ENCODE measurements around the gene DNM3. TPM values are rescaled to one million over a fixed set of nuclear protein-coding genes. Genes with fewer than 3 reads are reported as not detected.
A peak's percentile ranks its signal among the peaks of the same experiment; 100 is the strongest.

DNM3 gene
- total RNA-seq, 8 experiments from 2014 or later, result 6.1 to 29.1 (median 13.5) TPM

DNA sequence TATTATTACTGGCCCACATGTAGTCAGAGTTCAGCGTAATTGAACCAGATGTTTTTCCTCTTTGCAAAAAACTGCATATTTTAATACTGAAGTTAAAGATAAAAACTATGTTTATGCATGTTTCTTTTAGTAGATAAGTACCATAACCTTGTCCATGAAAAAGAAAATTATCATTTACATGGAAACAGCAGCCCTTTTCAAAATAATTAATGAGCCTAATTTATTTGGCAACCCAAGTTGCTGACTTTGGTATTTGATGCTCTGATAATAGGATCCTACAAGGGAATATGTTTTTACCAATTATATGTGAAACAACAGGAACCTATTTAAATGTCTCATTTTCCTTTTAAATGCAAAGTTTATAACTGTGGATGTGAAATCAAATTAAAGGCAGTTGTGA lies 297.9 kb downstream of the DNM3 start:
- in situ Hi-C loops (cut with MboI; ENCODE audit: low pct_unique_long_range_greater_than_20kb in 2 of 9, low sequenced_read_pairs in 9 of 9, unreplicated experiment in 9 of 9), result loop anchor here in 2 of 9 experiments (25.0 kb wide), 1 partner anchor 248 kb away; no protein-coding TSS in a partner anchor
- peaks cover 6 to 8% of the 10 kb centered on the region in 2 donors for H3K4me1 ChIP-seq (replicated peaks in 1 of 2)
- 0 to 100% (median 54%) methylated on average over 1 of the region's 1 CpG; no CpG with 5 or more reads in 2 of the 10 experiments for WGBS, 10 experiments
- no peak overlapping the region for H3K4me3 ChIP-seq
- no peak for ATAC-seq (replicated peaks in 6 of 8)
- no peak overlapping the region for H3K27ac ChIP-seq

- in situ Hi-C loops (cut with MboI; ENCODE audit: low pct_unique_long_range_greater_than_20kb in 2 of 9, low sequenced_read_pairs in 9 of 9, unreplicated experiment in 9 of 9), result loop anchor here in 2 of 9 experiments (25.0 kb wide), 1 partner anchor 247 kb away; no protein-coding TSS in a partner anchor
Measured at GRCh38 chr1:172140072-172140471, 298.8 kb downstream of the DNM3 start.

GRCh38 chr1:172140591-172140990 lies 299.3 kb downstream of the DNM3 start:
- Histone ChIP-seq H3K4me1 (replicated peaks in 1 of 2) (peaks cover 6 to 8% of the 10 kb centered on the region in 2 donors), H3K27ac (no peak overlapping the region), H3K4me3 (no peak overlapping the region)
- no peak for ATAC-seq (replicated peaks in 6 of 8)
- in situ Hi-C loops (cut with MboI; ENCODE audit: low pct_unique_long_range_greater_than_20kb in 2 of 9, low sequenced_read_pairs in 9 of 9, unreplicated experiment in 9 of 9), result loop anchor here in 2 of 9 experiments (25.0 kb wide), 1 partner anchor 247 kb away; no protein-coding TSS in a partner anchor

More at GRCh38 chr1:172140072-172140471, 298.8 kb downstream of the DNM3 start:
- no peak for ATAC-seq (replicated peaks in 6 of 8)
- H3K4me3 ChIP-seq, result no peak overlapping the region
- peaks cover 6 to 8% of the 10 kb centered on the region in 2 donors for H3K4me1 ChIP-seq (replicated peaks in 1 of 2)
- no peak overlapping the region for H3K27ac ChIP-seq
- 22 to 96% (median 91%) methylated on average over 3 of the region's 3 CpGs for WGBS, 10 experiments

DNA sequence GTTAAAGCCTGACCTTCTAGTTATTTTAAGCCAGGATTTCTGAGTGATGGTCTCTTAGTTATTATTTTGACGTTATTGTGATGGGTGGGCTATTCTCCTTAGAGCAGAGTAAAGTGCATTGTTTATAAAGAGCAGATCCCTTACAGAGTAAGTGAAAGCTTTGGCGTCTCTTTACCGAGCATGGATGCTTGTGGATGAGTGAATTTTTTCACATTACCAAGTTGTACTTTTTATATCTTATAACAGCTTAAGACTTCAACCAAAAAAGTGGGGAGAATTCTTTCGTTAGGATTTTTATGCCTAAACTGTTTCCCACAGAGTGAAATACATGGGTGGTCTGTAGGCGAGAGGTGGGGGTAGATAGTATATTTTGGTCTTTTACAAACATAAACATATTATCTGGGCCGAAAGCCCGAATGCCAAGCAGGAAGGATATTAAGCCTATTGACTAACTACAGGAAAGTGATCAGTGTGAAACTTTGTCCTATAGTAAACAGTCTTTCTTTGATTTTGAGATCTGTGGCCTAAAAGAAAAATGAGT lies 300.1 kb downstream of the DNM3 start:
- peaks cover 6 to 8% of the 10 kb centered on the region in 2 donors for H3K4me1 ChIP-seq (replicated peaks in 1 of 2)
- WGBS, 10 experiments, result 3 to 71% (median 43%) methylated on average over 2 to 7 of the region's 7 CpGs
- no peak overlapping the region for H3K27ac ChIP-seq
- no peak overlapping the region for H3K4me3 ChIP-seq
- in situ Hi-C loops (cut with MboI; ENCODE audit: low pct_unique_long_range_greater_than_20kb in 2 of 9, low sequenced_read_pairs in 9 of 9, unreplicated experiment in 9 of 9), result loop anchor here in 2 of 9 experiments (25.0 kb wide), 1 partner anchor 246 kb away; no protein-coding TSS in a partner anchor
- ATAC-seq (replicated peaks in 6 of 8), result no peak

DNA sequence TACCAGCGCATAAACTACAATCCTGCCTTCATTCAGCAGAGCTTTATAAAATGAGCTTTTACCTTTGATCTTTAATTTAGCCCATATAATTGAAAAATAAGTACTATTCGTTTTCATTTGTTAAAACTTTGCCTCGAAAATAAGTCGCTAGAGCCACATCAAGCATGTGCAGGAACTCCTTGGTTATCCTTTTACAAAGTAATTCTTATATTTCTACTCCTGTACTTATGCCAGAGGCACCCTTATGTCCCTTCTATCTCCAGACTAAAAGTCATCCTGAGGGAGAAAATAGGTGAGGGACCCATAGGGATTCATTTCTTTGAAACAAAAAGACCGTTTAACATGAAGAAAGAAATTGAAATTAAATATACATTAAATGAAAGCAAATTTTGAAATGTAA lies 301.0 kb downstream of the DNM3 start:
- no peak for ATAC-seq (replicated peaks in 6 of 8)
- WGBS, 10 experiments, result 6 to 93% (median 75%) methylated on average over 2 to 5 of the region's 5 CpGs
- Histone ChIP-seq H3K27ac (no peak overlapping the region), H3K4me1 (replicated peaks in 1 of 2) (peaks cover 6 to 8% of the 10 kb centered on the region in 2 donors), H3K4me3 (no peak overlapping the region)
- in situ Hi-C loops (cut with MboI; ENCODE audit: low pct_unique_long_range_greater_than_20kb in 2 of 9, low sequenced_read_pairs in 9 of 9, unreplicated experiment in 9 of 9), result loop anchor here in 2 of 9 experiments (25.0 kb wide), 1 partner anchor 245 kb away; no protein-coding TSS in a partner anchor

- peak in 1 of 8 experiments; percentile 32 for ATAC-seq (replicated peaks in 6 of 8)
- in situ Hi-C loops (cut with MboI; ENCODE audit: low pct_unique_long_range_greater_than_20kb in 2 of 9, low sequenced_read_pairs in 9 of 9, unreplicated experiment in 9 of 9), result loop anchor here in 2 of 9 experiments (25.0 kb wide), 1 partner anchor 244 kb away; no protein-coding TSS in a partner anchor
- Histone ChIP-seq H3K27ac (no peak overlapping the region), H3K4me1 (replicated peaks in 1 of 2) (peaks cover 6 to 8% of the 10 kb centered on the region in 2 donors), H3K4me3 (no peak overlapping the region)
- WGBS, 10 experiments, result 0 to 63% (median 11%) methylated on average over 1 to 3 of the region's 3 CpGs; no CpG with 5 or more reads in 2 of the 10 experiments
Measured at GRCh38 chr1:172143384-172144055, 302.2 kb downstream of the DNM3 start.

- in situ Hi-C loops (cut with MboI; ENCODE audit: low pct_unique_long_range_greater_than_20kb in 2 of 9, low sequenced_read_pairs in 9 of 9, unreplicated experiment in 9 of 9), result loop anchor here in 2 of 9 experiments (25.0 kb wide), 1 partner anchor 243 kb away; no protein-coding TSS in a partner anchor
- Histone ChIP-seq H3K4me3 (no peak overlapping the region), H3K27ac (no peak overlapping the region), H3K4me1 (replicated peaks in 1 of 2) (peaks cover 6 to 8% of the 10 kb centered on the region in 2 donors)
- 0 to 97% (median 80%) methylated on average over 1 to 12 of the region's 13 CpGs; no CpG with 5 or more reads in 1 of the 10 experiments for whole genome bisulfite sequencing, 10 experiments
- peak in 6 of 8 experiments; percentile 16 to 91 (median 66) for ATAC-seq (replicated peaks in 6 of 8)
Measured at GRCh38 chr1:172144445-172145061, 303.3 kb downstream of the DNM3 start.

GRCh38 chr1:172145231-172145651 lies 303.9 kb downstream of the DNM3 start:
- ATAC-seq (replicated peaks in 6 of 8), result peak in 3 of 8 experiments; percentile 12 to 24 (median 18)
- peaks cover 6 to 8% of the 10 kb centered on the region in 2 donors for H3K4me1 ChIP-seq (replicated peaks in 1 of 2)
- no peak overlapping the region for H3K27ac ChIP-seq
- 0 to 84% (median 0%) methylated on average over 1 to 2 of the region's 2 CpGs; no CpG with 5 or more reads in 3 of the 10 experiments for WGBS, 10 experiments
- no peak overlapping the region for H3K4me3 ChIP-seq
- in situ Hi-C loops (cut with MboI; ENCODE audit: low pct_unique_long_range_greater_than_20kb in 2 of 9, low sequenced_read_pairs in 9 of 9, unreplicated experiment in 9 of 9), result loop anchor here in 2 of 9 experiments (25.0 kb wide), 1 partner anchor 242 kb away; no protein-coding TSS in a partner anchor

DNA sequence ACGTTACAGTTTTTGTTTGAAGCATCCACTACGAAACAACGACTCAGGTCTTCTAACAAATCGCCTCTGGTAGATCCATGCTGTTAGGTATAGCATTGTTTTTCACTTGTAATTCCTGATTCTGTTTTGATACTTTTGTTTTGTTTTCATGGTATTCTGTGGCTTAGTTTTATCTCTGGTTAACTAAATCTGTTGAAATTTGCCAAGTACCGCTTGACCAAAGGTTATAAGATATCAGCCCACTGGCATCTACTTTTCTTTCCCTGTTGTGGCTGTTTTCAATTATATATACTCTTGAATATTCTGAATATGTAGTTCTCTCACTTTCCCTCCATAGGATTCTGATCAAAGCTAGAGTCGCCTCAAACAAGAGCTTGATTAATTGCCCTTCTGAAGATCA lies 304.4 kb downstream of the DNM3 start:
- WGBS, 10 experiments, result 0 to 100% (median 68%) methylated on average over 1 to 6 of the region's 6 CpGs
- no peak overlapping the region for H3K27ac ChIP-seq
- in situ Hi-C loops (cut with MboI; ENCODE audit: low pct_unique_long_range_greater_than_20kb in 2 of 9, low sequenced_read_pairs in 9 of 9, unreplicated experiment in 9 of 9), result loop anchor here in 2 of 9 experiments (25.0 kb wide), 1 partner anchor 242 kb away; no protein-coding TSS in a partner anchor
- peak in 3 of 8 experiments; percentile 17 to 34 (median 19) for ATAC-seq (replicated peaks in 6 of 8)
- H3K4me3 ChIP-seq, result no peak overlapping the region
- peaks cover 6 to 8% of the 10 kb centered on the region in 2 donors for H3K4me1 ChIP-seq (replicated peaks in 1 of 2)

DNA sequence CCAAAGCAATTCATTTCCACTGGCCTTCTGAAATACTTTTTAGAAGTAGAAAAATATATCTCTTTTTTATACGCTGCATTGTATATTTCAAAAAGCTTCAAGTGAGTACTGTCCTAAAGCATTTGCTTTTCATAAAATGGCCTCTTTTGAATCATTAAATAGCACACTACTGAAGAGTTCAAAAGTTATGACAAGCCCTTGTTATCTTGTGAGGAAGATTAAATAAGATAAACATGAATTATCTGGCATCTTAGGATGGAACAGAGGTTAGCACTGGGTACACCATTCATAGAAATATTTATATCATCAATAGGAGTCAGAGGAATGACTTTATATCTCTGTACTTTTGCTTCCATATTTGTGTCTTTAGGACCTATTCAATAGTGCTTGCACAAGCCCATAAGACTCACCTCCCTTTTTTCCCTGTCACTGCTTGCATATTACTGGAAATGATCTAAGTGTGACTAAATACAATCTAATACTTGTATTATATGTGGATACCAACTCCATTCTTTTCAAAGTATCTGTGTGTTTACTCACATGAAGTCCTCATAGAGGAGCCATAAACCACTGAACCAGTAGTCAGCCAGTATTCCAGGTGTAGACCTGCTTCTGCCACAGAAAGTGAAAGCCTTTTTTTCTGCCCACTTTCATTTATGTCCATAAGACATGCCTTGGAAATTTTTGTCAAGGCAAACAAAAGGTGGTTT lies 305.0 kb downstream of the DNM3 start:
- Histone ChIP-seq H3K4me3 (no peak overlapping the region), H3K27ac (no peak overlapping the region), H3K4me1 (replicated peaks in 1 of 2) (peaks cover 6 to 8% of the 10 kb centered on the region in 2 donors)
- no peak for ATAC-seq (replicated peaks in 6 of 8)
- 86 to 100% (median 100%) methylated on average over 1 of the region's 1 CpG for WGBS, 10 experiments
- in situ Hi-C loops (cut with MboI; ENCODE audit: low pct_unique_long_range_greater_than_20kb in 2 of 9, low sequenced_read_pairs in 9 of 9, unreplicated experiment in 9 of 9), result loop anchor here in 2 of 9 experiments (25.0 kb wide), 1 partner anchor 241 kb away; no protein-coding TSS in a partner anchor

GRCh38 chr1:172147541-172147940 lies 306.2 kb downstream of the DNM3 start:
- H3K4me3 ChIP-seq, result no peak overlapping the region
- no peak for ATAC-seq (replicated peaks in 6 of 8)
- no peak overlapping the region for H3K27ac ChIP-seq
- 17 to 100% (median 86%) methylated on average over 1 of the region's 1 CpG for whole genome bisulfite sequencing, 10 experiments
- peaks cover 6 to 8% of the 10 kb centered on the region in 2 donors for H3K4me1 ChIP-seq (replicated peaks in 1 of 2)
- in situ Hi-C loops (cut with MboI; ENCODE audit: low pct_unique_long_range_greater_than_20kb in 2 of 9, low sequenced_read_pairs in 9 of 9, unreplicated experiment in 9 of 9), result loop anchor here in 2 of 9 experiments (25.0 kb wide), 1 partner anchor 240 kb away; no protein-coding TSS in a partner anchor

DNA sequence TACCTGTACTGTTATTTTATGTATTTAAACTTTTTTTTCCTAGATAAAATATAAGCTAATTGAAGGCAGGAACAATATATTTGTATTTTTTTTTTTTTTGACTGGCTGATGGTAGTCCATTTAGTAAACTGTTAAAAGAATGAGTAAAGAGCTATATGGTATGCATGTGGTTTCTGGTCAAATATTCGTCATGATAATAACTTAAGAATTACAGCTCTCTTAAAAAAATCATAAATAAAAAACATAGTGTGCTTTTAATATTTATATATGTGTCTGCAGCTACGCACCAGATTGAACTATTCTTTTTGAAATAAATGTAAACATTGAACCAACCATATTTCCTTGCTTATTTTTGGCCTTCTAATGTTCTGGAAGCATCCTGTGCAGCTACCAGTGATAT lies 306.9 kb downstream of the DNM3 start:
- no peak for ATAC-seq (replicated peaks in 6 of 8)
- Histone ChIP-seq H3K4me1 (replicated peaks in 1 of 2) (peaks cover 5 to 6% of the 10 kb centered on the region in 2 donors), H3K4me3 (no peak overlapping the region), H3K27ac (no peak overlapping the region)
- in situ Hi-C loops (cut with MboI; ENCODE audit: low pct_unique_long_range_greater_than_20kb in 2 of 9, low sequenced_read_pairs in 9 of 9, unreplicated experiment in 9 of 9), result loop anchor here in 2 of 9 experiments (25.0 kb wide), 1 partner anchor 239 kb away; no protein-coding TSS in a partner anchor
- WGBS, 10 experiments, result 61 to 100% (median 89%) methylated on average over 1 to 2 of the region's 2 CpGs

All from motor neuron (in vitro differentiated cells).